Breast epithelium (tissue), 3 donors: Measurements from ENCODE around the gene FZR1.

Source experiments
- POLR2A ChIP-seq: fragments of 450-650 bp; IDR thresholded peaks from one replicate; pipeline ENCODE4 v1.6.1; 2016; ENCODE audit warnings: antibody characterized with exemption, mild to moderate bottlenecking, moderate library complexity
- POLR2AphosphoS5 ChIP-seq, 3 donors: sonication (generic); formaldehyde crosslinking; IDR thresholded peaks; one replicate each; pipeline ENCODE4 v1.6.1; 2017; ENCODE audit warnings: antibody characterized with exemption in 3 of 3
- TF ChIP-seq, protein P1 (sequence below), 3 donors: fragments of 450-650 bp; IDR thresholded peaks; one replicate each; pipeline ENCODE4 v1.5.1; 2016 to 2017; ENCODE audit warnings: antibody characterized with exemption in 3 of 3, mild to moderate bottlenecking in 3 of 3, moderate library complexity in 3 of 3

DNA sequence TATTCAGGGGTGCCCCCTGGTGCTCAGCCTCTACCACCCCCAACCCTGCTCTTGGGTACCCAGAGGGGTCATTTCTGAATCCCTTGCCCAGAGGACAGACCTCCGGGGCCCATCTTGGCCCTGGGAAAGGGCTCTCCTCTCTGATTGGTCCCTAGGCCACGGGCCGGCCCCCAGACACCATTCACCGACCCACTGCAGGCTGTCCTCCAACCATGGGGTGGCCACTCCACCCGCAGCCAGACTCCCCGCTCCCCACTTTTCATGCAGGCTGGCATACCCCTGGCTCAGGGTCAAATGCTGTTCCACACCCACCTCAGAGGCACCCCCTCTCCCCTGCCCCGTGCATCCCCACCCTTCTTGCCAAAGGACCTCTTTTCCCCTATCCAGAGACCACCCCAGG is 40.6 kb upstream of the FZR1 start:
- TF ChIP-seq, protein P1, sequence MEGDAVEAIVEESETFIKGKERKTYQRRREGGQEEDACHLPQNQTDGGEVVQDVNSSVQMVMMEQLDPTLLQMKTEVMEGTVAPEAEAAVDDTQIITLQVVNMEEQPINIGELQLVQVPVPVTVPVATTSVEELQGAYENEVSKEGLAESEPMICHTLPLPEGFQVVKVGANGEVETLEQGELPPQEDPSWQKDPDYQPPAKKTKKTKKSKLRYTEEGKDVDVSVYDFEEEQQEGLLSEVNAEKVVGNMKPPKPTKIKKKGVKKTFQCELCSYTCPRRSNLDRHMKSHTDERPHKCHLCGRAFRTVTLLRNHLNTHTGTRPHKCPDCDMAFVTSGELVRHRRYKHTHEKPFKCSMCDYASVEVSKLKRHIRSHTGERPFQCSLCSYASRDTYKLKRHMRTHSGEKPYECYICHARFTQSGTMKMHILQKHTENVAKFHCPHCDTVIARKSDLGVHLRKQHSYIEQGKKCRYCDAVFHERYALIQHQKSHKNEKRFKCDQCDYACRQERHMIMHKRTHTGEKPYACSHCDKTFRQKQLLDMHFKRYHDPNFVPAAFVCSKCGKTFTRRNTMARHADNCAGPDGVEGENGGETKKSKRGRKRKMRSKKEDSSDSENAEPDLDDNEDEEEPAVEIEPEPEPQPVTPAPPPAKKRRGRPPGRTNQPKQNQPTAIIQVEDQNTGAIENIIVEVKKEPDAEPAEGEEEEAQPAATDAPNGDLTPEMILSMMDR (IDR thresholded peaks at IDR 0.05): no peak
- no peak for TF ChIP-seq POLR2AphosphoS5 (IDR thresholded peaks at IDR 0.05)
- TF ChIP-seq POLR2A: no peak
